ENCODE results near the gene CDKN2B-AS1.

CDKN2B-AS1 gene

DNA sequence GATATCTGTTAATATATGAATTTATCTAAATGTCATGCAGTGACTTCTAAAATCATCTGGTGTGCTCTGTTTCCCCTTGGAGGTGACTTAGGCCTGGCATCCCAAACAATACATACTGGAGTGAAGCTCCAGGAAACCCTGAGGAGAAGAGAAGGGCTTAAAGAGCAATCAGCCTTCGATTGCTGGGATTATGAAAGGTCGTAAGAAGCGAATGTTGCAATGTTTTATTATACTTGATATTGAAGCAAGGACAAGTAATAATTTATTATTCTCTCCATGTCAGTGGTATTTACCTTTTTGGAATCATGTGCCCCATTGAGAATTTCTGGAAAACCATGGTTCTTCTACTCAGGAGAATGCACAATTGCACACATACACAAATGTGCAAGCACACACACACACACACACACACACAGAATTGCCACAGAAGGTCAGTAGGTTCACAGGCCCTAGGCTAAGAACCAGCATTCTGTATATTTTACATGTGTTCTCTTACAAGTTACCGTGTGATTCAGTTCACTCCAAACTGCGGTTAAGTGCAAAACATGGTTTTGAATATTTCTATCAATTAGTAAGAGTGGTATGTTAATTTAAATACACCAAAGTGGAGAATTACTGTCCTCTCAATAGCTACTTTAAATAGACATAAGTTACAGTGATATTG, 93.6 kb downstream of the CDKN2B-AS1 start:
- no peak for DNase-seq (ENCODE audit: low read depth)

DNA sequence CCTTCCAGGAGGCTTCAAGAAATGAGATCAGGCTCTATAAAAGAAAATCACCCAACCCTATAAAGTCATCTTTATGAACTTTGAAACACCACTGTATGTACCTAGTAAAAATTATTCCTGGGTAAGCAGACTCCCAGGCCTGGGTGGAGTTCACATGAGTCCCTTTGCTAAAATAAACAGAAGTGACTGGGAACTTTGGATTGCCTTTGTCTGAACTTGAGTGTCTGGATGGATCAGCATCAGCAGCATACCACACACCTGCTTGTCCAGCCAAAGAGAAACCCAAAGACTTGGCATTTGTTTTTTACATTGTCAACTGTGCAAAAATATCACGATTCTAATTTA, 94.1 kb downstream of the CDKN2B-AS1 start:
- no peak for DNase-seq (ENCODE audit: low read depth)

DNA sequence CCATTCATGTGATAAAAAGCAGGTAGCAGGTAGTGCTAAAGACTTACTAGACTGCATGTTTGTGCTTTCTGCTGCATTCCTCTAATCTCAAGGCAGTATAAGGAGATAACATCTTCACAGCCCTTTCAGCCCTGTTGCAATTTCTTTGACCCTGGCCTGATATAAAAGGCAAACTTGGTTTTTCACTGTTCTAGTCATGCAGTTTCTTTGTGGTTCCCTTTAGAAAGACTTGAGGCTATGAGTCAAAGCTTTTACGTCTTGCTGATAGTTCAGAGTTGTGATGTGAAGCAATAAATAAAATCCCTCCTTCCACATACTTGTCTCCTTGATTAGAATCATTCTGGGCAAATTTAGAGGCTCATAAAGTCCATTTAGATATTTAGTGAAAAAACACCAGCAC, 103.1 kb downstream of the CDKN2B-AS1 start:
- peak; percentile 83 for DNase-seq (ENCODE audit: low read depth)

DNA sequence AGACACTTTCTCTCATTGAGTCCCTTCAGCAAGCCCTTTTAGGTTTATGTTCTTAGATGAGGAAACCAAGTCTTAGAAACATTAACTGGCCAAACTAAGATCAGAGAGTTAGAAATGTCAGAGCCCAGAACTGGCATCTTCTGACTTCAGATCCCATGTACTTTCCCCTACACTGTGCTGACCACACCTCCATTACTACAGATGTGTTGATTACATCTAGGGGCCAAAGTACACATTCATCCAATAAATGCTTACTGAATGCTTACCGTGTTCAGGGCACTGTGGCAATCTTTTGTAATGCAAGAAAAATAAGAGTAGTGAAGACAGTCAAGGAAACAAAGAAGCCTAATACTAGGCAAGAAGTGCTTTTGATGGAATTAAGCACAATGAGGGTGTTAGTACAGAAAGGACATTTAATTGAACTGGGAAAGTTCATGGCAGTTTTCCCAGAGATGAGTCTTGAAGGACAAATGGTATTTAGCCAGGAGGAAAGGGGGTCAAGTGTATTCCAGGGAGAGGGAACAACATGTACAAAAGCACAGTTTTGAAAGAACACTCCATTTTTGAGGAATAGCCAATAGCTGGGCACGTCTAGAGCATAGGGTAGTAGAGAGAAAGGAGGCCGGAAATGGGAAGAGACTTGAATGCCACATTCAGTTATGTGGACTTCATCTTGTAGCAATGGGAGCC, 104.2 kb downstream of the CDKN2B-AS1 start:
- no peak for DNase-seq (ENCODE audit: low read depth)

DNA sequence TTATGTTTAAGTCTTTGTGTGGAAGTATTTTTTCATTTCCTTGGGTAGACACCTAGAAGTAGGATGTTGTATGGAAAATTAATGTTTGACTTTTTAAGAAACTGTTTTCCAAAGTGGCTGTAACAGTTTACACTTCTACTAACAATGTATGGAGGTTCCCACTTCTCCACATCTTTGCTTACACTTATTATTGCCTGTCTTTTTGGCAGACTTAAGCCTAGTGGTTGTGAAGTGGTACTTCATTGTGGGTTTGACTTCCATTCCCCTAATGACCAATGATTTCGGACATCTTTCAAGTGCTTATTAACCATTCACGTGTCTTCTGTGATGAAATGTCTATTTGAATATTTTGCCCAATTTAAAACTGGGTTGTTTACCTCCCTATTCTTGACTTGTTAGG, 106.0 kb downstream of the CDKN2B-AS1 start:
- no peak for DNase-seq (ENCODE audit: low read depth)

DNA sequence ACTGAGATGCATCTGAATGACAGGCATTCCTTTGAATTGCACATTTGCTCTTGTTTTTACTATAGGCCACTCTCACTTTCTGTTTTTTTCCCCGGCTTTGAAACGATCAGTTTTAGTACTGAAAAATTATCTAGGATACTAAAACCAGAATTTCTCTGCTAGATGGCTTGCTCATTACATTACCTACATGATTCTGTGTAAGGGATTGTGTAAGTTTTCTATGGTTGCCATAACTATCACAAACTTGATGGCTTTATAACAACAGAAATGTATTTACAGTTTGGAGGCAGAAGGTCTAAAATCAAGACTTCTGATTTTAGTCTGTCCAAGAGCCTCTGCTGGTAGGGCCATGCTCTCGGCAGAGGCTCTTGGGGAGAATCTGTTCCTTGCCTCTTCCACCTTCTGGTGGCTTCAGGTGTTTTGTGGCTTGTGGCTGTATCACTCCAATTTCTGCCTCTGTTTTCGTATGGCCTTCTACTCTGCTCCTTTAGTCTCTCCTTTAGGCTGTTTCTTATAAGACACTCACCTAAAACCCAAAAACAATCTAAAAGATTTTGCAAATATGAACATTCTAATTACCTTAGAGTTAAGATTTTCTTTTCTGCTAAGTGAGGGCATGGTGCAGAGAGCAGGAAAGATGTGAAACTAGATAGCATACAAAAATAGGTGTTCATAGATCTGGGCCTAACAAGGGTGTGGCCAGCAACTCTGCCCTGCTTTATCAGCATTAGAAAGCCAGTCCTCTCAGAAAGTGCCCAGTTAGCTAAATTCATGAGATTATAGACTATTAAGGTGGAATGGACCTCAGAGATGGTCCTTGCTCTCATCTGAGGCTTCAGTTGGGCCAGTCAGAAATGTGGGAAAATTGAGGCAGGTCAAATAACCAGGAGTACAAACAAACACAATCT, 107.8 kb downstream of the CDKN2B-AS1 start:
- no peak for DNase-seq (ENCODE audit: low read depth)

DNA sequence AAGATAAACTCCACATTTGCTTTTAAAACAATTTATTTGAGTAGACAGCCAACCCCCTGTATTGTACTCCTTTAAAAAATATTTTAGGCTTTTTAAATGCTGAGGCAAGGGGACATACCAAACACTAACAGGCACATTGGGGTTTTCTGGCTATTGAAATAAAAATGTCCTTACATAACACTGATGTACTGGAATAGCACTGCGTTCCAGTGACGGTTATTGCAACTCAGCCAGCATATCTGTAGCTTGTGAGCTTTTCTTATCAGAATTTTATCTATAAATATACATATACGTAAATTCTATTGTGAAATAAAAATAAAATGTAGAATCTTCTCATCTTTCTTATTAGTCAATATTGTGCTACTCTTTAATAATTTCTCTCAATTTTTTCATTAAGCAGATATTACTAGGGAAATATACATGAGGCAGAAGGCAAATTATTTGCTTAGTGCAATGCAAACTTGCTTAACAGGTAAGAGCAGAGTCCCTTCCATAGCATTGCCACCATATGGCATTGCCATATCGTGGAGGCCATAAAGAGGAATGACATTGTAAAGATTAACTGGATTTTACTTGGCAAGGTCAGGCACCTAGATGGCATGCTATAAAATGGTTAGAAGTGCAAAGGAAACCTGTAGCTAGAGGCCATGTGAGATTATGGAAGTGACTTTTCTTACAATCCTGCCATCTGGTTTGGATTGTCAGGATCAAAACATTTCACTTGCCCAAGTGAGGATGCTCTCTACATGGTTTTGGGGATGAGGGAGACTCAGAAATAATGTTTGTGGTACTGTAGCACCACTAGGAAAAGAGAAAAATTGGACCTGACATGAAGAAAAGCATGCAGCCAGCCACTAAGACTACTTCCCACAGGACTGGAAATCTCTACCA, 109.3 kb downstream of the CDKN2B-AS1 start:
- no peak for DNase-seq (ENCODE audit: low read depth)

DNA sequence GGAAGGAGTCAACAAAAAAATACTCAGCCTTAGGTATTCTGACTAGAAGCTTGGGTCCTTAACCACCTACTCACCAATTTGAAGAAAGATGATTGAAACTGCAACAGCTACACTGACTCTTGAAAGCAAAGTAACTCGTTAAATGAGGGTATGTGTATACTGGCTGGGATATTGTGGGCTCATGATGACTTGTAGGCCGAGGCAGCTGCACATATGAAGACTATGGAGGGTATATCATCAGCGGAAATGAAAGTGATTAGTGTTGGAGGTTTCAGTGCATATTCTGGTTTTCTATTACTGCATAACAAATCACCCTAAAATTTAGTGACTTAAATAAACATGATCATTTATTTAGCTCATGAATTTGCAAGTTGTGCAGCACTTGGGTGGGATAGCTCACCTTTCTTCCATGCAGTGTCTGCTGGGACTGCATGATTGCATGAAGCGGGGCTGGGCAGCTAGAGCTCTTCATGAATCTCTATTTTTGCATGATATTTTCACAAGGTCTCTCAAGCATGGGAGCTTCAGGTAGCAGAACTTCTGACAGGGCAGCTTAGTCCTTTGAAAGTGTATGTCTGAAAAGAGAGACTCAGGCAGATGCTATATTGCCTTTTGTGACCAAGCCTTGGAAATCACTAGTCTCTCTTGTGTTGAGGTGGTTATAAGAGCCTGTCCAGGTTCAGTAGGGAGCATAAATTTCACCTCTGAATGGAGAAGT, 110.6 kb downstream of the CDKN2B-AS1 start:
- DNase-seq (ENCODE audit: low read depth) = no peak

DNA sequence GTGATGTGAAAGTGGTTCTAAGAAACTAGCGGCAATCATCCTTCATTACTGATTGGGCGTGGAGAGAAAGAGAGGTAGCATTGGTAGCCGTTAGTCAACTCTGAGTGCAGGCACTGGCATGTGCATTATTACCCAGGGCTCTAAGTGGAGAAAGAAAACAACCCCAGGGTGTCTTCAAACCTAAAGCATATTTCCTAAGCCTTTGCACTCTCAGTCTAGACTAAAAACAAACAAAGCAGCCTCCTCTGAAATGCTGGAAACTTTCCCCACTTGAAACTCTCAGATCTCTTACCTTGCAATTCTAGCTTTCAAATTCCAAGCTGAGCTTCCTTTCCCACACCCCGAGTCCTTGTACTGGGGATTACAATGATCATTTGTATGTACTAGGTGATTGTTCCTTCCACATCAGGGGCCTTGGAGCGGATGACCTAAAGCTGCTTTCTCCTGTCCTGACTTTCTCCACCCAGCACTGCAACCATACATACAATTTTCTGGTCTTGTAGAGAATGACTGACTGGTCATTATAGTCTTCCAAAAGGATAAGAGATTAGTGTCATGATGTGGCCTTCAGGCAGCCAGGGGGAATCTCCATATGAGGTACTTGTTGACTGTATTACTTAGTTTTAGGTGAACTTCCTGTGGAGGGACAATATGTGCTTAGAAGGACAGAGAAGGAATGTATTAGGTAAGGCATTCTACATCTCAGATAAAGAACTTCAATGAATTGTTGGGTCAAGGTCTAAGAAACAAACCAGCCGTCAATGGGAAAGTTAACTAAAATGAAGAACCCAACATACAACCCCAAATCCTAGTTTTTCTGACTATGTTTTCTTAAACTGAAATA, 112.8 kb downstream of the CDKN2B-AS1 start:
- DNase-seq (ENCODE audit: low read depth) = no peak

DNA sequence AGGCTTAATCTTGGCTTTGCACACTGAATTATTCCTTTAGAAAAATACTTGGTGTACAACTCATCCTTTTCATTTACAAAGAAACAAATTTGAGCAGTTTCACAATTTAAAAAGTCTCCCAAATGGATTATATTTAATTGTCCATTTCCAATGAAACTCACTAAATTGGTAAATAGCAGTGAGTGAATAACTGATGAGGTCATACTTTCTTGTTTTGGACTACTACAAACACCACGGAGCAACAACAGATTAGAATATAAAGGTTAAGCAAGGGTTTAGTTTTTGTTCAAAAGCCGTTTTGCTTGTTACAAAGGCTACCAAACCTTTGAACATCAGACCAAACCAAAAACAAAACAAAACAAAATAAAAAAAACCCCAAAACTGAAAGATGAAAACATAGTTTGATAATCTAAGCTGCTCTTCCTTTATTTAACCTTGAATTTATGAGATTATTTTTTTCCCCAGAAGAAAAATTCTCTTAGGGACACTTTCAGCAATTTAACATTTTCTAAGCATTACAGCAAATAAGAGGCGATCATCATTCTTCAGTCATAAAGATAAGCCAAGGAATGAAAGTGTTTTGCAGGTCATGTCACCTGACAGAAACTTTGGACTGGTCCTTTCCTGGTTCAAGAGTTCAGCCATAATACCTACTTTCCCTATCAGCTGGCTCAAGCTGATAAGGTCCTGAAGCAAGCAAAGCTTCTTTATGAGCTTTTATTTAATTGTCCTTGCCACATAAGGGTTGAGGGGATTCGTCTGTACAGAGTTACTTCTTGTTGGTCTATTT, 114.2 kb downstream of the CDKN2B-AS1 start:
- no peak for DNase-seq (ENCODE audit: low read depth)

DNA sequence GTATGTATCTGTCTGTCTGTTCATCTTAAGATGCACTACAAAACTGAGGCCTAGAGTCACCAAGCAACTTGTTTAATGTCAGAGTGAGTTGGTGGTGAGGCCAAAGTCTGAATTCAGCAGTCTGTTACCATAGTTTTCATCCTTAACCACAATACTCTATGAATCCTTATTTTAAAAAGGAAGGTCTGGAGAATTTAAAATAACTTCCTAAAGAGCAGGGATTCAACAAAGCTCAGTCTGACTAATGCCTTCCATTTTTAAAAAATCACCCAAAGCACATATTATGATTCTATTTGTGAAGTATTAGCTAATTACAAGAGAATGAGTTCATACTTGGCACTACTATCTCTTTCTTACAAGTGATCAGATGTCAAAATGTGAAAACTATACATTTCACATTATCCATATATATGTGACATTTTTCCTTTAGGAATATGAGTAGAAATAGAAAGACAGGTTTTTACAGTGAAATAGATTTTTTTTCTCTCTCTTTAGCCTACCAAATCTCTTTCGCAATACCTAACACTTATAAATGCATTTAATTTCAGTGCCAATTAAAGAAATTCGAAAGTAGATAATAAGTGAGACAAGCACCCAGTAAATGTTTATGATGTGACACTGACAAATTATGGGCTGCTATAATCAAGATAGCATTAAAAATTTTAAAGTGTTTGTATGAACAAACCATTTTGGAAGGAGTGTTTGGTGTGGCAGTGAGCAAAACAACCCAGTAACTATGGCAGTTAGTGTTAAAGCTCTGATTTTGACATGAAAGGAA, 116.8 kb downstream of the CDKN2B-AS1 start:
- DNase-seq (ENCODE audit: low read depth) = no peak

DNA sequence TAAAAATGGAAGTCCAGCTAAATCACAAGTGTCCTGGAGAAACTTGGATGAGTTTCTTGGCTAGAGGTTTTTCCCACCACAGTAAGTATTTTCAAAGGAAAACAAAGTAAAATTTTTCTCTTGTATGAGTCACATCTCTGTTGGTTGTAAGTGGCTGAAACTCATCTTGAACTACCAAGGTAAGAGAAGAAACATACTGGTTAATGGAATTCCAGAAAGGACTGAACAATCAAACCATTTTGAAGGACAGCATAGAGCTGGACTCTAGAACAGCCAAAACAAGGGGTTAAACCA, 117.3 kb downstream of the CDKN2B-AS1 start:
- DNase-seq (ENCODE audit: low read depth) = peak; percentile 75

DNA sequence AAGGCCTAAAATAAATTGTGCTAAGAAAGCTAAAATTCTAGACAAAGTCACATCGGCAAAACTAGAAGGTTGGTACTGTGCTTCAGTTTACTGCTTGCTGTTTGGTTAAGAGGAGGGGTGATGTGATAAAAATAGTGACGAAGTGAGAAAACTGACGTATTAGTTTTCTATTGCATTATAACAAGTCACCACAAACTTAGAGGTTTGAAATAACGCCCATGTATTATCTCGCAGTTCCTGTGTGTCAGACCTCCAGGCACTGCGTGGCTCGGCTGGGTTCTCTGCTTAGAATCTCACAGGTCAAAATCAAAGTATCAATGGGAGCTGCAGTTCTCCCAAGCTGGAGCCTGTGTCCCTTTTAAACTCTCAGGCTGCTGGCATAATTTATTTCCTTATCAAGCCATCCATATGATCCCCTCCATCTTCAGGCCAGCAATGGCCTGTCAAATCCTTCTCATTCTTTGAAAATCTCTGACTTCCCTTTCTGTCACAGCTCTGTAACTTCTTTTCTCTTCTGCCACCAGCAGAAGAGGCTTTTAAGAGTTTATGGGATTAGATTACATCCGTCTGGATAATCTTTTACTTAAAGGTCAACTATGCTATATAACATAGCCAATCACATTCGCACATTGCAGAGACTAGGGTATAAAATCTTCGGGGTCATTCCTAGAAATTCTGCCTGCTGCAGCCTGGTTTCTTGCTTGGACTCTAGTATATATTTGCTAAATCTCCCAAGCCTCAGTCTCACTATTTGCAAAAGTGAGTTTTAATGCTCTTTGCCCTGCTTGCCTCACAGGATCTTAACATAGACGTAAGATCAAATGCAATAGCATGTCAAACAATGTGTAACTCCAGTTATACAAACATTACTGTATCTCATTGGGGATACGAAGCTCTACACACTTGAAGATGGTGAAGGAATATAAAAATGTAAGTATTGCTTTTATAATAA, 118.6 kb downstream of the CDKN2B-AS1 start:
- DNase-seq (ENCODE audit: low read depth) = no peak

DNA sequence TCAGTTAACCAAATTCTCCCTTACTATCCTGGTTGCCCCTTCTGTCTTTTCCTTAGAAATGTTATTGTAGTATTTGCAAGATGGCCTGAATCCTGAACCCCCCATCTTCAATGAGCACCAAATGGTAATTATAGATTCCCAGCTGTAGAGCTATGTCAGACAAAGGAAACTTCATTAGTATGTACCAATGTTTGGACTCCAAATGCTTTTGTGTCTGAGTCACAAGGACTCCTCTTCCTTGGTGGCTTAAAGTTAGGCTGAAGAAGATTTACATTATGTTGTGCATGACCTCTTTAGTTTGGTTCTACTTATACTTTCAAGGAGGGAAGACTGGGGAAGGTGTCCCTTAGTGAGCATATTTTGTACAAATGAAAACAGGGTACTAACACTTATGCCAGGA, 120.4 kb downstream of the CDKN2B-AS1 start:
- no peak for DNase-seq (ENCODE audit: low read depth)

DNA sequence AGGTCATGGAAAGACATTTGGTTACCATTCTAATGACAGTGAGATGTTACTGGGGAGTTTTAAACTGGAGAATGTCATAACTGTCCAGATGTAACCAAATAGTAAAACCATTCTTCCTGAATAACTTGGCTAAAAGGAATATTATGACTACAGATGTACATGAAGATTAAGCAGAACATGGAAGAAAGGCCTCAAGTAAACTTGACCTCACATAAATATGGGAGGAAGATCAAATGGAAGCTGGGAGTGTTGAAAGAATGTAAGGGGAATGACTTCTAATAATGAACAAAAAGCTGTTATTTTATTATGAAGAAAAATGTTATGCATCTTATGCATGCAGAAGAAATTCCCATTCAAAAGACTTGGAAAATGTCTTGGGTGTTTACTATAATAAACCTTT, 122.2 kb downstream of the CDKN2B-AS1 start:
- DNase-seq (ENCODE audit: low read depth) = no peak

DNA sequence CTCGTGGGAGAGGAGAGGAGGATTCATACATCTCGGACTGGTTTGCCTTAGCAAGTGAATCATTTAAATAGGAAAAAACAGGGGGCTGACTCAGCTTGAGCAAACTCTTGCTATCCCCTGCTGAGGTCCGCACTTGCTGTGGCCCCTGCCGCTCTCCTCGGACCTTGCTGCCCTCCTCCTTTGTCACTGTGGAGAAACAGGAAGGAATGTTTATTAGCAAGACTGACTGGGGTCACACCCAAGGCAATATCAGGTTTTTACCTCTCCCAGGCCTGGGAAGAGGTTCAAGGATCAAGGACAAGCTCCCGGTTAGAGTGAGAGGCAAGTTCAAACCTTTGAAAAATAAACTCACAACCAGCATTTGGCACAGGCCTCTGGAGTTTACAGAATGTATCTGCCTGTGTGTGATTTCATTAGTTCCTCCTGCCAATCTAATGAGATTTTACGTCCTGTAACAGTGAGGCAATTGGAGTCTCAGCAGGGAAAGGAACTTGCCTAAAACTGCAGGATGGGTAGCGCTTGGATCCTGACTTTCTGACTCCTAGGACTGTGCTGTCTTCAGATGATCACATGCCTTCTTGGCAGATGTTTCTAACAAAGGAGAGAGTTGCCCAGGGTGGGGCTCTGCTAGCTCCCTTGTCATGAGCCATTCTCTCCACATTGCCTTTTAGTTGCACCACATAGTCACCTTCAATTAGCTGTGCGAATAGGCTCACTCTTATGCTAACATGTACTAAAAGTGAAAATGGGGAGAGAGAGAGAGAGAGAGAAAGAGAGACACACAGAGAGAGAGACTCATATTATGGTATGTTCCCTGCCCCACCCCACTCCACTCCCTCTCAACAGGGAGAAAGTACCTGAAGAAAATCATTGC, 123.2 kb downstream of the CDKN2B-AS1 start:
- no peak for DNase-seq (ENCODE audit: low read depth)
